Stomach (tissue), 4 donors: ENCODE measurements around the gene TCAIM.

Experiments
- EP300 ChIP-seq: sonication (generic); formaldehyde crosslinking; IDR thresholded peaks from one replicate; pipeline ENCODE4 v1.6.1; 2017; ENCODE audit warnings: antibody characterized with exemption
- POLR2AphosphoS5 ChIP-seq, 3 donors: sonication (generic); formaldehyde crosslinking; IDR thresholded peaks; one replicate each; pipeline ENCODE4 v1.6.1; 2016; ENCODE audit warnings: antibody characterized with exemption in 3 of 3
- TF ChIP-seq, protein P1 (sequence below), 7 experiments: fragments of 450-650 bp in 4 of 7; fragments of 200-600 bp in 3 of 7; sonication (generic) in 3 of 7; IDR thresholded peaks; one replicate each; pipeline ENCODE4 v1.5.1; 2016 to 2019; ENCODE audit warnings: antibody characterized with exemption in 7 of 7, control low read depth in 2 of 7, mild to moderate bottlenecking in 1 of 7

DNA sequence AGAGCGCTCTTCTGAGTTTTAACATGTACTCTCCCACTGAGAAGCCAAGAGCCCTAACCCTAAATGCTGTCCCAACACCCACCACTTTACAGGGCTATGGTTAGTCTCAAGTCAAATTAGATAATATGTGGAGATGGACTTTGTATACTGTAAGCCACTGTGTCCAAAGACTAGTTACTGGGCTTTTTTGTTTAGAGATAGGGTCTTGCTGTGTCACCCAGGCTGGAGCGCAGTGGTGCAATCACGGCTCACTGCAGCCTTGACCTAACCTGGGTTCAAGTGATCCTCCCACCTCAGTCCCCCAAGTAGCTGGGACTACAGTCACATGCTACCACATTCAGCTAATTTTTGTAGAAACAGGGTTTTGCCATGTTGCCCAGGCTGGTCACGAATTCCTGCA lies 115.7 kb downstream of the TCAIM start:
- TF ChIP-seq, protein P1, sequence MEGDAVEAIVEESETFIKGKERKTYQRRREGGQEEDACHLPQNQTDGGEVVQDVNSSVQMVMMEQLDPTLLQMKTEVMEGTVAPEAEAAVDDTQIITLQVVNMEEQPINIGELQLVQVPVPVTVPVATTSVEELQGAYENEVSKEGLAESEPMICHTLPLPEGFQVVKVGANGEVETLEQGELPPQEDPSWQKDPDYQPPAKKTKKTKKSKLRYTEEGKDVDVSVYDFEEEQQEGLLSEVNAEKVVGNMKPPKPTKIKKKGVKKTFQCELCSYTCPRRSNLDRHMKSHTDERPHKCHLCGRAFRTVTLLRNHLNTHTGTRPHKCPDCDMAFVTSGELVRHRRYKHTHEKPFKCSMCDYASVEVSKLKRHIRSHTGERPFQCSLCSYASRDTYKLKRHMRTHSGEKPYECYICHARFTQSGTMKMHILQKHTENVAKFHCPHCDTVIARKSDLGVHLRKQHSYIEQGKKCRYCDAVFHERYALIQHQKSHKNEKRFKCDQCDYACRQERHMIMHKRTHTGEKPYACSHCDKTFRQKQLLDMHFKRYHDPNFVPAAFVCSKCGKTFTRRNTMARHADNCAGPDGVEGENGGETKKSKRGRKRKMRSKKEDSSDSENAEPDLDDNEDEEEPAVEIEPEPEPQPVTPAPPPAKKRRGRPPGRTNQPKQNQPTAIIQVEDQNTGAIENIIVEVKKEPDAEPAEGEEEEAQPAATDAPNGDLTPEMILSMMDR (IDR thresholded peaks at IDR 0.05) = no peak
- no peak for TF ChIP-seq POLR2AphosphoS5 (IDR thresholded peaks at IDR 0.05)
- TF ChIP-seq EP300 = no peak
